GM23248 (cell line): ENCODE measurements around the gene ULK3.

Experiments
- EZH2 ChIP-seq: fragments of 200-600 bp; sonication (generic); IDR thresholded peaks from 2 replicates; pipeline ENCODE4 v1.6.1; 2018; ENCODE audit warnings: antibody characterized with exemption, mild to moderate bottlenecking; ENCODE audit not compliant: insufficient read depth, poor library complexity, severe bottlenecking
- EZH2phosphoT487 ChIP-seq: fragments of 200-600 bp; sonication (generic); IDR thresholded peaks from 2 replicates; pipeline ENCODE4 v1.6.1; 2018; ENCODE audit warnings: antibody characterized with exemption, moderate library complexity, mild to moderate bottlenecking, low read depth; ENCODE audit not compliant: insufficient read depth

- TF ChIP-seq EZH2 = no peak
- TF ChIP-seq EZH2phosphoT487 = no peak
Observed at GRCh38 chr15:74827614-74828013, 15.3 kb downstream of the ULK3 start.
